Mesenchymal stem cell (in vitro differentiated cells and primary cell): Measurements from ENCODE around the gene RNF182.
"Not testable (repeated sequence)": the region's sequence is repeated elsewhere in the genome, so short reads cannot be mapped to it uniquely, and the experiment has no call there.

ENCODE experiments used
- DNase-seq: peaks from one replicate; pipeline ENCODE4 v3.0.0-alpha.2; 2013
- H2AFZ ChIP-seq: one replicate; pipeline ENCODE4 v1.6.1; 2013; ENCODE audit warnings: low read depth, mild to moderate bottlenecking, control low read depth, inconsistent platforms, low read length, moderate library complexity
- H2AK5ac ChIP-seq: 2 replicates; pipeline ENCODE4 v1.6.1; 2013; ENCODE audit warnings: low read length, moderate library complexity, mild to moderate bottlenecking, inconsistent platforms; ENCODE audit not compliant: severe bottlenecking
- H2BK120ac ChIP-seq: one replicate; pipeline ENCODE4 v1.6.1; 2013; ENCODE audit warnings: low read depth, mild to moderate bottlenecking, inconsistent platforms, low read length, moderate library complexity
- H2BK12ac ChIP-seq, 2 experiments: one replicate each; pipeline ENCODE4 v1.6.1; 2013; ENCODE audit warnings: inconsistent platforms in 2 of 2, low read length in 2 of 2, mild to moderate bottlenecking in 2 of 2, moderate library complexity in 2 of 2, control low read depth in 1 of 2
- H2BK15ac ChIP-seq: one replicate; pipeline ENCODE4 v1.6.1; 2013; ENCODE audit warnings: mild to moderate bottlenecking, low read depth, inconsistent platforms; ENCODE audit not compliant: poor library complexity, severe bottlenecking
- H2BK5ac ChIP-seq: 2 replicates; pipeline ENCODE4 v1.6.1; 2013; ENCODE audit warnings: low read depth, mild to moderate bottlenecking, low read length, control low read depth, inconsistent platforms; ENCODE audit not compliant: poor library complexity, severe bottlenecking
- H3K14ac ChIP-seq, 2 experiments: one replicate each; pipeline ENCODE4 v1.6.1; 2013; ENCODE audit warnings: inconsistent platforms in 2 of 2, low read length in 2 of 2, control low read depth in 1 of 2, mild to moderate bottlenecking in 1 of 2, moderate library complexity in 1 of 2
- H3K18ac ChIP-seq, 2 experiments: one replicate each; pipeline ENCODE4 v1.6.1; 2013; ENCODE audit warnings: inconsistent platforms in 2 of 2, low read length in 2 of 2, control low read depth in 1 of 2, low read depth in 1 of 2, mild to moderate bottlenecking in 1 of 2
- H3K23ac ChIP-seq, 2 experiments: one replicate each; pipeline ENCODE4 v1.6.1; 2013; ENCODE audit warnings: inconsistent platforms in 2 of 2, low read length in 2 of 2, mild to moderate bottlenecking in 2 of 2, moderate library complexity in 2 of 2, control low read depth in 1 of 2
- H3K27ac ChIP-seq: 2 replicates; pipeline ENCODE4 v1.5.1; 2013; ENCODE audit warnings: mild to moderate bottlenecking, moderate library complexity, low read length, control low read depth, inconsistent platforms; ENCODE audit not compliant: poor library complexity, severe bottlenecking
- H3K27me3 ChIP-seq, 2 experiments: 2 replicates each; pipeline versions ENCODE4 v1.6.1 to v1.7.0; 2013; ENCODE audit warnings: low read length in 2 of 2, mild to moderate bottlenecking in 2 of 2, moderate library complexity in 2 of 2, control low read depth in 1 of 2, inconsistent platforms in 1 of 2; ENCODE audit not compliant: control insufficient read depth in 1 of 2, insufficient read depth in 1 of 2
- H3K36me3 ChIP-seq, 2 experiments: 2 replicates each; pipeline versions ENCODE4 v1.6.1 to v1.7.0; 2013; ENCODE audit warnings: low read length in 2 of 2, control low read depth in 1 of 2, inconsistent platforms in 1 of 2, low read depth in 1 of 2, mild to moderate bottlenecking in 1 of 2; ENCODE audit not compliant: insufficient read depth in 2 of 2, control insufficient read depth in 1 of 2
- H3K4ac ChIP-seq, 2 experiments: one replicate each; pipeline ENCODE4 v1.6.1; 2013; ENCODE audit warnings: inconsistent platforms in 2 of 2, low read length in 2 of 2, mild to moderate bottlenecking in 2 of 2, moderate library complexity in 2 of 2, control low read depth in 1 of 2, low read depth in 1 of 2
- H3K4me1 ChIP-seq: 2 replicates; pipeline ENCODE4 v1.6.1; 2013; ENCODE audit warnings: low read depth, low read length, control low read depth; ENCODE audit not compliant: control insufficient read depth, insufficient read depth
- H3K4me2 ChIP-seq: 2 replicates; pipeline ENCODE4 v1.6.1; 2013; ENCODE audit warnings: low read length, mild to moderate bottlenecking, inconsistent platforms; ENCODE audit not compliant: poor library complexity, severe bottlenecking
- H3K4me3 ChIP-seq, 2 experiments: 2 replicates each; pipeline versions ENCODE4 v1.5.1 to v1.7.0; 2013; ENCODE audit warnings: low read length in 2 of 2, mild to moderate bottlenecking in 2 of 2, control low read depth in 1 of 2, low read depth in 1 of 2; ENCODE audit not compliant: insufficient read depth in 1 of 2
- H3K79me1 ChIP-seq: replicated peaks from 2 replicates; pipeline ENCODE4 v1.6.1; 2013; ENCODE audit warnings: mild to moderate bottlenecking, control low read depth, low read length, inconsistent platforms; ENCODE audit not compliant: poor library complexity, severe bottlenecking
- H3K9ac ChIP-seq: 2 replicates; pipeline ENCODE4 v1.7.0; 2013; ENCODE audit warnings: mild to moderate bottlenecking, low read length, moderate library complexity
- H3K9me3 ChIP-seq: 2 replicates; pipeline ENCODE4 v1.7.0; 2013; ENCODE audit warnings: mild to moderate bottlenecking, low read length; ENCODE audit not compliant: control insufficient read depth
- H4K8ac ChIP-seq: one replicate; pipeline ENCODE4 v1.6.1; 2013; ENCODE audit warnings: inconsistent platforms, mild to moderate bottlenecking, low read length, moderate library complexity
- H4K91ac ChIP-seq: one replicate; pipeline ENCODE4 v1.6.1; 2013; ENCODE audit warnings: mild to moderate bottlenecking, low read length, inconsistent platforms
- WGBS: methylation state at CpG from one replicate; pipeline ENCODE4 v1.1.7; 2013; ENCODE audit warnings: mixed read lengths; 5-methylcytosine and 5-hydroxymethylcytosine counted together

The RNF182 gene

GRCh38 chr6:14018559-14018958 is 93.8 kb downstream of the RNF182 start:
- H3K27ac ChIP-seq, H2BK15ac ChIP-seq, H3K4me1 ChIP-seq, H3K4me3 ChIP-seq, H4K91ac ChIP-seq, H2BK12ac ChIP-seq, H3K27me3 ChIP-seq, H2AK5ac ChIP-seq, H2AFZ ChIP-seq, H2BK5ac ChIP-seq, H2BK120ac ChIP-seq, H3K23ac ChIP-seq, H4K8ac ChIP-seq, H3K79me1 ChIP-seq, H3K36me3 ChIP-seq, H3K18ac ChIP-seq, H3K9me3 ChIP-seq, H3K4me2 ChIP-seq, DNase-seq, H3K4ac ChIP-seq, H3K14ac ChIP-seq, H3K9ac ChIP-seq: not testable (repeated sequence)
- WGBS: 75% methylated on average over 4 of the region's 6 CpGs

- H3K36me3 ChIP-seq: no peaks in the 10 kb centered on the region
- no peaks in the 10 kb centered on the region for H3K79me1 ChIP-seq
- H2AK5ac ChIP-seq: no peak overlapping the region
- peaks cover 14% of the 10 kb centered on the region for H3K4me1 ChIP-seq
- H4K91ac ChIP-seq: no peak overlapping the region
- no peak overlapping the region for H4K8ac ChIP-seq
- H3K4me2 ChIP-seq: no peak overlapping the region
- no peak overlapping the region for H3K4ac ChIP-seq
- H2BK12ac ChIP-seq: no peak overlapping the region
- H3K9ac ChIP-seq: no peak overlapping the region
- no peak overlapping the region for H2BK15ac ChIP-seq
- H3K27ac ChIP-seq: no peak overlapping the region
- H3K14ac ChIP-seq: no peak overlapping the region
- H3K4me3 ChIP-seq: no peak overlapping the region
- 81% methylated on average over 2 of the region's 2 CpGs for WGBS
- H3K23ac ChIP-seq: no peak overlapping the region
- no peaks in the 10 kb centered on the region for H3K27me3 ChIP-seq
- no peak overlapping the region for H3K18ac ChIP-seq
- no peaks in the 10 kb centered on the region for H3K9me3 ChIP-seq
- H2BK5ac ChIP-seq: no peak overlapping the region
- no peak for DNase-seq
- no peak overlapping the region for H2BK120ac ChIP-seq
- H2AFZ ChIP-seq: no peak overlapping the region
Measured at GRCh38 chr6:14020551-14020950, 95.8 kb downstream of the RNF182 start.

GRCh38 chr6:14021449-14021848 is 96.7 kb downstream of the RNF182 start:
- Histone ChIP-seq H3K23ac (no peak overlapping the region), H3K4me1 (peaks cover 16% of the 10 kb centered on the region), H2BK120ac (no peak overlapping the region), H4K8ac (no peak overlapping the region), H2AK5ac (no peak overlapping the region), H3K9me3 (no peaks in the 10 kb centered on the region), H2AFZ (no peak overlapping the region), H2BK15ac (no peak overlapping the region), H2BK5ac (no peak overlapping the region), H3K4me2 (no peak overlapping the region), H3K27me3 (no peaks in the 10 kb centered on the region), H3K36me3 (no peaks in the 10 kb centered on the region), H2BK12ac (no peak overlapping the region), H4K91ac (no peak overlapping the region), H3K4ac (no peak overlapping the region), H3K18ac (no peak overlapping the region), H3K9ac (no peak overlapping the region), H3K4me3 (no peak overlapping the region), H3K79me1 (no peaks in the 10 kb centered on the region), H3K27ac (no peak overlapping the region), H3K14ac (no peak overlapping the region)
- WGBS: 64% methylated on average over 4 of the region's 4 CpGs
- DNase-seq: no peak

- no peak overlapping the region for H2BK15ac ChIP-seq
- H3K18ac ChIP-seq: no peak overlapping the region
- peaks cover 15% of the 10 kb centered on the region for H3K4me1 ChIP-seq
- WGBS: 95% methylated on average over 4 of the region's 5 CpGs
- no peak overlapping the region for H3K4me3 ChIP-seq
- H2AK5ac ChIP-seq: peak overlapping the region; percentile 46
- no peak overlapping the region for H2BK12ac ChIP-seq
- no peak overlapping the region for H3K27ac ChIP-seq
- no peak overlapping the region for H3K4me2 ChIP-seq
- no peaks in the 10 kb centered on the region for H3K27me3 ChIP-seq
- no peak overlapping the region for H3K9ac ChIP-seq
- H2BK120ac ChIP-seq: no peak overlapping the region
- no peak overlapping the region for H2BK5ac ChIP-seq
- no peaks in the 10 kb centered on the region for H3K9me3 ChIP-seq
- no peak overlapping the region for H2AFZ ChIP-seq
- no peak overlapping the region for H3K14ac ChIP-seq
- DNase-seq: no peak
- H3K79me1 ChIP-seq: no peaks in the 10 kb centered on the region
- H3K36me3 ChIP-seq: no peaks in the 10 kb centered on the region
- H4K91ac ChIP-seq: no peak overlapping the region
- H4K8ac ChIP-seq: no peak overlapping the region
- no peak overlapping the region for H3K23ac ChIP-seq
- H3K4ac ChIP-seq: no peak overlapping the region
Measured at GRCh38 chr6:14022673-14023072, 97.9 kb downstream of the RNF182 start.
